Measurements from ENCODE around the gene NOP9.

NOP9 gene

DNA sequence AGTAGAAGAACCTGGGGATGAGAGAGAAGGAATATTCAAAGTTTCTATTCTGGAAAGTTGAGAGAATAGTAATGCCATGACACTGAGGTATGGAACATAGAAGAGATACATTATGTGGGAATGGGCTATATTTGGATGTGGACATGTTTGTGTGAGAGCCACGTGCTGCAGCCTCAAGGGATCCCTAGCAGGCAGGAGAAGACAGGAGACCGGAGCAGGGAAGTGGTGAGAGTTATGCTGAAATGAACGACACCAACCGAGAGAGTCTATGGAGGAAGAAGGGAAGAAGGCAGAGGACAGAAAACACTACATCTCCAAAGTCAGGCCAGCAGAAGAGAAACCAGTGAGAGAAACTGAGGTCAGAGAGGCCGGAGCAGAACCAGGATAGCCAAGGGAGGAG lies 50.1 kb downstream of the NOP9 start:
- no peak for TF ChIP-seq YY1 (IDR thresholded peaks at IDR 0.05; ENCODE audit: low read depth)
- TF ChIP-seq CEBPB (IDR thresholded peaks at IDR 0.05): no peak
- no peak for TF ChIP-seq TAF1 (IDR thresholded peaks at IDR 0.05; ENCODE audit: low read depth)
- TF ChIP-seq RAD21 (IDR thresholded peaks at IDR 0.05; ENCODE audit: low read depth): no peak
- TF ChIP-seq, protein P1, sequence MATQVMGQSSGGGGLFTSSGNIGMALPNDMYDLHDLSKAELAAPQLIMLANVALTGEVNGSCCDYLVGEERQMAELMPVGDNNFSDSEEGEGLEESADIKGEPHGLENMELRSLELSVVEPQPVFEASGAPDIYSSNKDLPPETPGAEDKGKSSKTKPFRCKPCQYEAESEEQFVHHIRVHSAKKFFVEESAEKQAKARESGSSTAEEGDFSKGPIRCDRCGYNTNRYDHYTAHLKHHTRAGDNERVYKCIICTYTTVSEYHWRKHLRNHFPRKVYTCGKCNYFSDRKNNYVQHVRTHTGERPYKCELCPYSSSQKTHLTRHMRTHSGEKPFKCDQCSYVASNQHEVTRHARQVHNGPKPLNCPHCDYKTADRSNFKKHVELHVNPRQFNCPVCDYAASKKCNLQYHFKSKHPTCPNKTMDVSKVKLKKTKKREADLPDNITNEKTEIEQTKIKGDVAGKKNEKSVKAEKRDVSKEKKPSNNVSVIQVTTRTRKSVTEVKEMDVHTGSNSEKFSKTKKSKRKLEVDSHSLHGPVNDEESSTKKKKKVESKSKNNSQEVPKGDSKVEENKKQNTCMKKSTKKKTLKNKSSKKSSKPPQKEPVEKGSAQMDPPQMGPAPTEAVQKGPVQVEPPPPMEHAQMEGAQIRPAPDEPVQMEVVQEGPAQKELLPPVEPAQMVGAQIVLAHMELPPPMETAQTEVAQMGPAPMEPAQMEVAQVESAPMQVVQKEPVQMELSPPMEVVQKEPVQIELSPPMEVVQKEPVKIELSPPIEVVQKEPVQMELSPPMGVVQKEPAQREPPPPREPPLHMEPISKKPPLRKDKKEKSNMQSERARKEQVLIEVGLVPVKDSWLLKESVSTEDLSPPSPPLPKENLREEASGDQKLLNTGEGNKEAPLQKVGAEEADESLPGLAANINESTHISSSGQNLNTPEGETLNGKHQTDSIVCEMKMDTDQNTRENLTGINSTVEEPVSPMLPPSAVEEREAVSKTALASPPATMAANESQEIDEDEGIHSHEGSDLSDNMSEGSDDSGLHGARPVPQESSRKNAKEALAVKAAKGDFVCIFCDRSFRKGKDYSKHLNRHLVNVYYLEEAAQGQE (IDR thresholded peaks at IDR 0.05; ENCODE audit: low read depth): no peak
- TF ChIP-seq CREB1 (IDR thresholded peaks at IDR 0.05; ENCODE audit: low read depth): no peak

DNA sequence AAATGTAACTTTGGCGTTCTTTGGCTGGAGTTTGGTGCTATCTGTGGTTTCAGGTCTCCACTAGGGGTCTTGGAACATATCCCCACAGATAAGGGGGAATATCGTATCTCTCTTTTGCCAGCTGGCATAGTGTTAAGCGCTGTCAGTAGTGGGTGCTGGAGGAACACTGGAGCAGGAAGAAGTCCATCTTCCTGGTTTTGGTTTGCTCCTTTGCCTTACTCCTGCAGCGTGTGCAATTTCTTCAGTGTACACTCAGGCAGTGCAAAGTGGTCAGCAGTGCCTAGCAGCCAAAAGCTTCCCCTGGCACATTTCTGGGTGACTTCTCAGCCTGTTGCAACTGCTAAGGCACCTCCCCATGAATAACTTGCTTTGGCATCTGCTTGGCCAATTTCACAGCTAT lies 51.9 kb downstream of the NOP9 start:
- no peak for TF ChIP-seq EGR1 (IDR thresholded peaks at IDR 0.05)
- TF ChIP-seq, protein P2, sequence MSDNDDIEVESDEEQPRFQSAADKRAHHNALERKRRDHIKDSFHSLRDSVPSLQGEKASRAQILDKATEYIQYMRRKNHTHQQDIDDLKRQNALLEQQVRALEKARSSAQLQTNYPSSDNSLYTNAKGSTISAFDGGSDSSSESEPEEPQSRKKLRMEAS (IDR thresholded peaks at IDR 0.05): no peak
- TF ChIP-seq CEBPB (IDR thresholded peaks at IDR 0.05): no peak
- no peak for TF ChIP-seq FOXM1 (IDR thresholded peaks at IDR 0.05; ENCODE audit: borderline replicate concordance, low read depth)
- no peak for TF ChIP-seq RAD21 (IDR thresholded peaks at IDR 0.05; ENCODE audit: low read depth)
- no peak for TF ChIP-seq TAF1 (IDR thresholded peaks at IDR 0.05; ENCODE audit: low read depth)
- TF ChIP-seq NFIC (IDR thresholded peaks at IDR 0.05): no peak
- TF ChIP-seq, protein P3, sequence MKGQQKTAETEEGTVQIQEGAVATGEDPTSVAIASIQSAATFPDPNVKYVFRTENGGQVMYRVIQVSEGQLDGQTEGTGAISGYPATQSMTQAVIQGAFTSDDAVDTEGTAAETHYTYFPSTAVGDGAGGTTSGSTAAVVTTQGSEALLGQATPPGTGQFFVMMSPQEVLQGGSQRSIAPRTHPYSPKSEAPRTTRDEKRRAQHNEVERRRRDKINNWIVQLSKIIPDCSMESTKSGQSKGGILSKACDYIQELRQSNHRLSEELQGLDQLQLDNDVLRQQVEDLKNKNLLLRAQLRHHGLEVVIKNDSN (IDR thresholded peaks at IDR 0.05): no peak
- TF ChIP-seq TCF12 (IDR thresholded peaks at IDR 0.05; ENCODE audit: low read depth): no peak
- no peak for TF ChIP-seq YY1 (IDR thresholded peaks at IDR 0.05; ENCODE audit: low read depth)
- no peak for TF ChIP-seq TEAD4 (IDR thresholded peaks at IDR 0.05)
- no peak for TF ChIP-seq EP300 (IDR thresholded peaks at IDR 0.05; ENCODE audit: borderline replicate concordance)

DNA sequence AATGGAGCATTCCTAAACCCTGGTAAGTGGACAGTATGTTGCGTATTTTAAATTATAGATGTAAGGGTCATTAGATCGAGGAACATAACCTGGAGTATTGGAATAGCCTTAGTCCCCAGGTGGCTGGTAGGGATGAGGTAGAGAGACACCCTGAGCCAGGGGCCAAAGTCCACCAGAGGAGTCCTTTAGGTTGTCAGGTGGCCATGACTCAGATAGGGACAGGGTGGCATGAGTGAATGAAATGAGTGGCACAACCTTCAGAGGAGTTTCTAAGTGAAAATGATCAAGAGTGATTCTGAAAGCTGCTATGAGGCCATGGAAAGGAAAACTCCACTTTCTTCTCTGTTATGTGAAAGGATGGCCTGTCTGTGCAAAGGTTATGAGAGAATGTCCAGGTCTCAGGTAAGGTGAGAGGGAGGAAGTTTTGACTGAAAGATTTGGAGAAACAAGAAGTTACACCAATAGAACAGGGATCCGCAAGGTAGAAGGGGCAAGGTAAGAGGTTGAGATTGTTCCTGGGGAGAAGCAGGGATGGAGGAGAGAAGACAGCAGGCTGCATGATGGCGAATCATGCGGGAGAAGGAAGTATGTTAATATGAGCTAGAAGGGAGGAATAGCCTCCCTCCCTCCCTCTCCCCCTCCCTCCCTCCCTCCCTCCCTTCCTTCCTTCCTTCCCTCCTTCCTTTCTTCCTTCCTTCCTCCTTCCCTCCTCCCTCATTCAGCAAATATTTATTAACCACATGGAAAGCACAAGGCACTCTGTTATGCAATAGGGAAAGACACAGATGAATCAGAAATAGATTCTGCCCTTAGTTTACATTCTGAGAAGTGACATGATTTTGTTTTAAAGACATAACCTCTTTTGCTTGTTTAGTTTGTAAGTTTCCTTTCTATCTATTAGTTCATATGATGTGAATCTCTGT lies 54.2 kb downstream of the NOP9 start:
- TF ChIP-seq RAD21 (IDR thresholded peaks at IDR 0.05; ENCODE audit: low read depth) (no peak), TEAD4 (IDR thresholded peaks at IDR 0.05) (no peak), CREB1 (IDR thresholded peaks at IDR 0.05; ENCODE audit: low read depth) (no peak), ZBTB7A (IDR thresholded peaks at IDR 0.05; ENCODE audit: low read depth) (no peak), TCF12 (IDR thresholded peaks at IDR 0.05; ENCODE audit: low read depth) (no peak), TAF1 (IDR thresholded peaks at IDR 0.05; ENCODE audit: low read depth) (no peak), EP300 (IDR thresholded peaks at IDR 0.05; ENCODE audit: borderline replicate concordance) (no peak), CEBPB (IDR thresholded peaks at IDR 0.05) (no peak), EGR1 (IDR thresholded peaks at IDR 0.05) (no peak), YY1 (IDR thresholded peaks at IDR 0.05; ENCODE audit: low read depth) (no peak)
- TF ChIP-seq, protein P3 (IDR thresholded peaks at IDR 0.05): no peak
- TF ChIP-seq, protein P2 (IDR thresholded peaks at IDR 0.05): no peak
- TF ChIP-seq, protein P1 (IDR thresholded peaks at IDR 0.05; ENCODE audit: low read depth): no peak

DNA sequence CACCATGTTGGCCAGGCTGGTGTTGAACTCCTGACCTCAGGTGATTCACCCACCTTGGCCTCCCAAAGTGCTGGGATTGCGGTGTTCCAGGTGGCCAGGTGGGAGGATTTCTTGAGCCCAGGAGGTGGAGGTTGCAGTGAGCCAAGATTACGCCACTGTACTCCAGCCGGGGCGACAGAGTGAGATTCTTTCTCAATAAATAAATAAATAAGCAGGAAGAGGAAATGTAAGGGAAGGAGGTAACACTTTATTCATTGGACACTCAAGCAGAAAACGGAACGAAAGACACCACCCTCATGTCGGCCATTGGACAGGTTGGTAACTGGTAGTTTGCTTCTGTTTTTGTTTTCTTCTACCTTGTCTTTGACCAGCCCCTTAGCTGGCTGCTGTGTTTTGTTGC lies 55.4 kb downstream of the NOP9 start:
- TF ChIP-seq, protein P1 (IDR thresholded peaks at IDR 0.05; ENCODE audit: low read depth): no peak
- TF ChIP-seq ZBTB7A (IDR thresholded peaks at IDR 0.05; ENCODE audit: low read depth) (no peak), NFIC (IDR thresholded peaks at IDR 0.05) (no peak), FOXM1 (IDR thresholded peaks at IDR 0.05; ENCODE audit: borderline replicate concordance, low read depth) (no peak), CREB1 (IDR thresholded peaks at IDR 0.05; ENCODE audit: low read depth) (no peak), TCF12 (IDR thresholded peaks at IDR 0.05; ENCODE audit: low read depth) (no peak)
- TF ChIP-seq, protein P3 (IDR thresholded peaks at IDR 0.05): no peak
- TF ChIP-seq, protein P2 (IDR thresholded peaks at IDR 0.05): no peak
